GM10266 (cell line): ENCODE measurements around the gene MDM4.

Experiments
- DNase-seq: peaks from one replicate; pipeline ENCODE4 v3.0.0; 2012; ENCODE audit errors: extremely low spot score
- TF ChIP-seq, protein P1 (sequence below): IDR thresholded peaks from 2 replicates; pipeline ENCODE4 v1.5.1; 2012; ENCODE audit warnings: mild to moderate bottlenecking, low read depth; ENCODE audit not compliant: control insufficient read depth, insufficient read depth; ENCODE audit errors: missing control alignments

Gene MDM4

DNA sequence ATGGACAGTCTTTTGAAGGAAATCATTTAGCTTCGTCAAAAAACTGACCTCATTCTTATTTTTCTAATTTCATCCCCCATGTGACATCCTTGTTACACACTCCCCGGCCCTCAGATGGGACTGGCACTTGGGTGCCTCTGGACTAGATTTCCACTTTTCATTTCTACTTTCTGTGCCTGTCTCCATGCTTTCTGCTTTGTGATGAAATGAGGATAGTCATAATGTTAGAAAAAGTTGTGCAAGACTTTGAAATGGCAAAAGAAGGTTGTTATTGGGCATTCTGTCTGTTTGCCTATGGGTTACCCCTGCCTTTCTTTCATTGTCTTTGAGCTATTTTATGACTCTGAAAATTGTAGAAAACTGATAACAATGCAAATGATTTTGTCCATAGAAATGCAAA is 54.9 kb downstream of the MDM4 start:
- no peak for DNase-seq
- TF ChIP-seq, protein P1, sequence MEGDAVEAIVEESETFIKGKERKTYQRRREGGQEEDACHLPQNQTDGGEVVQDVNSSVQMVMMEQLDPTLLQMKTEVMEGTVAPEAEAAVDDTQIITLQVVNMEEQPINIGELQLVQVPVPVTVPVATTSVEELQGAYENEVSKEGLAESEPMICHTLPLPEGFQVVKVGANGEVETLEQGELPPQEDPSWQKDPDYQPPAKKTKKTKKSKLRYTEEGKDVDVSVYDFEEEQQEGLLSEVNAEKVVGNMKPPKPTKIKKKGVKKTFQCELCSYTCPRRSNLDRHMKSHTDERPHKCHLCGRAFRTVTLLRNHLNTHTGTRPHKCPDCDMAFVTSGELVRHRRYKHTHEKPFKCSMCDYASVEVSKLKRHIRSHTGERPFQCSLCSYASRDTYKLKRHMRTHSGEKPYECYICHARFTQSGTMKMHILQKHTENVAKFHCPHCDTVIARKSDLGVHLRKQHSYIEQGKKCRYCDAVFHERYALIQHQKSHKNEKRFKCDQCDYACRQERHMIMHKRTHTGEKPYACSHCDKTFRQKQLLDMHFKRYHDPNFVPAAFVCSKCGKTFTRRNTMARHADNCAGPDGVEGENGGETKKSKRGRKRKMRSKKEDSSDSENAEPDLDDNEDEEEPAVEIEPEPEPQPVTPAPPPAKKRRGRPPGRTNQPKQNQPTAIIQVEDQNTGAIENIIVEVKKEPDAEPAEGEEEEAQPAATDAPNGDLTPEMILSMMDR, result no peak

DNA sequence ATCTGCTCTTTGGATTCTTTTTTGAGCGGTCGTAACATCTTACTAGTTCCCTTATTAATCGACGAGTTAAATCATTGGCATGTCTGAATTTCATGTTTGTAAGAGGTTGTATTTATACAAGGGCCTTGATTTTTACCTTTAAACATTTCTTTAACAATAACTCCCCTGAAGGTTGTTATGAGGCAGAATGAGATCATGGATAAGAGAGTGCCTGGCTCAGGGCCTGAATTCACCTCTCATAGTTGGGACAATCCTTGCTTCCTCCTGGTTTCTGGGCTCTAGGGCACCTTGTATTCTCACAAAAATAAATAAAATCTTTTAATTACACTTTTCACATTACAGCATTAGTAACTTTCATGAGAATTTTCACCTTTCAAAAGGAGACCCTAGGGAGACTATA is 55.4 kb downstream of the MDM4 start:
- DNase-seq, result no peak
- TF ChIP-seq, protein P1, result no peak

DNA sequence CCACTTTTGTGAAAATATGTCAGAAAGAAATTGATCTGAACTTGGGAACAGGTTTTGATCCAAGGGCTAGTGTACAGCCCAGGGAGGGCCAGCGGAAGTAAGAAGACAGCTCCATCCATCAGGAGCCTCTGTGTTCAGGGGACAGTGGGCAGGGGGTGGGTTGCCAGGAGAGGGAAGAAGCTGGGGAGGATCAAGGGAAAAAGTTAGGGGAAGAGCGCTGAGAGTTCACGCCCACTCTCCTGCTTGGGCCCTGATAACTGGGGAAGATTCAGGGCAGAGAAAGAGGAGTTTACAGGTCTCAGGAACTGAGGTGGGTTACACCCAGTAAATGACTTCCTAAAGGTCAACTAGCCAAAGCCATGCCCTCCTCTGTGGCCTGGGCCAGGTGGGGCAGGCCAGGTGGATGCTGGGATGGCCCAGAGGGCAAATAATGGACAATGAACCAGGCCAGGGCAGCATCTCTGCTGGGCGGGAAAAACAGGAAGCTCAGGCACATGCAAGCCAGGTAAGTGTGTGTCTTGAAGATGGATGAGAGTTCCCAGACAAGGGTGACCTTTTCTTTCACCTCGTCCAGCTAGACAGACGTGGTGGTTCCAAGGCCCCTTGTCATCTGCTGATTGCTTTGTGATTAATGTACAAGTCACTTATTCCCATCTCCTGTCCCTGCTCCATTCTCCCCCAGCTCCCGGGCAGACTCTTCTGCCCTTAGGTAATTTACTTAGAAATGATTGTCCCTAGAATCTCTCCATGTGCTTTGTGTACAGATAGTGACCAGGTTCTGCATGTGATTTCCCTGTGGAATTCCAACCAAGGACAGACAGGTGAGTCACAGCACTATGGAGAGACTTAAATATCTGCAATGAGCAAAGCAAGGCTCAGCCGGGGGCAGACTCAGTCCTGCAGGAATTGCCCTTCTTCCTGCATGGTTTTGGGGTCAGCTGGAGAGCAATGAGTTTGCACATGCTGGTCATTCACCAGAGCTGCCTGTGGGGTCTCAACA is 57.0 kb downstream of the MDM4 start:
- TF ChIP-seq, protein P1, result no peak
- no peak for DNase-seq

DNA sequence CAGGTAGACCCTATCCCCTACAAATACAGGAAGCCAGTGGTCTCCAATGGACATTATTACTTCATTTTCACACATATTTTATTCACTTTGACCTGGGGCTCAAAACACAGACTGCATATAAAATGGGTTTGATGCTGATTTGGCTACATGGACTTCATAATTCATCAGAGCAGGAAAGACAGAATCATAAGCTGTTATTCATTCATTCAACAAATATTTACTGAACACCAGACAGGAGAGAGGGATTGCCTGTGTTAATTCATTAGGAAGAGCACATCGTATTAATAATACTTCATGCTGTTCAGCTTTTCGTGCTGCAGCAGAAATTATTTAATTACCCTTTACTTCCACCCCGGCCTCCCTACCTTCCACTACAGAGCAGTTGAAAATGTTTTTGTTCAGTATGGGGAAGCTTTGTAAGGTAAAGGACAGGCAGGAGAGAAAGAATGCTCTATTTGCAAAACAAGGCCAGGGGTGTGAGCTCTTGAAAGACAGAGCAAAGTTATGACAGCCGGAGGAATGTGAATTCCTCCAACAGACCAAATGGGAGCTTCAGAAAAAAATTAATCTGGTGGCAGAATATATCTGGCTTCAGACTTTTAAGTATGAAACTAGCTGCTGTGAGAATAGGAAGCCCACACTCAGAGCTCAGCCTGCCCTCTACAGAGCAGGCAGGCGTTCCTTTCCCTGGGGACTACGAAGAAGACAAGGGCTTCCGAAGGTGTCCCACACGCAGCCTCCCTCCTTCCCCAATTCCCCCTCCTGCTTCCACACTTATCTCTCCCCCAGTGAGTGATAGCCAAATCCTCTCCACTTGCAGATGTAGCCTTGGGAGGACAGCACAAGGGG is 58.0 kb downstream of the MDM4 start:
- TF ChIP-seq, protein P1, result no peak
- no peak for DNase-seq

DNA sequence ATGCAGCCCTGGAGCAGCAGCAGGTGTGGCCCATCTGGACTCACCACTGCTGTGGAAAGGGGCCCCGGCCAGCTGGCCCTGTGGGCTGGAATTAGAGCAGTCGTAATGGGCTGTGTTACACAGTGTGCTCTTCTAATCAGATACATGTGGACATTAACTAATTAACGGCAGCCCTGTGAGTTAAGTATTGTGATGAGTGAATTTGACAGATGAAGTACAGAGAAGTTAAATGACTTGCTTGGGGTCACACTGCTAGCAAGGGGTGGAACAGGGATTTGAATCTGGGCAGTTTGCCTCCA is 58.6 kb downstream of the MDM4 start:
- TF ChIP-seq, protein P1, result no peak
- DNase-seq, result no peak

DNA sequence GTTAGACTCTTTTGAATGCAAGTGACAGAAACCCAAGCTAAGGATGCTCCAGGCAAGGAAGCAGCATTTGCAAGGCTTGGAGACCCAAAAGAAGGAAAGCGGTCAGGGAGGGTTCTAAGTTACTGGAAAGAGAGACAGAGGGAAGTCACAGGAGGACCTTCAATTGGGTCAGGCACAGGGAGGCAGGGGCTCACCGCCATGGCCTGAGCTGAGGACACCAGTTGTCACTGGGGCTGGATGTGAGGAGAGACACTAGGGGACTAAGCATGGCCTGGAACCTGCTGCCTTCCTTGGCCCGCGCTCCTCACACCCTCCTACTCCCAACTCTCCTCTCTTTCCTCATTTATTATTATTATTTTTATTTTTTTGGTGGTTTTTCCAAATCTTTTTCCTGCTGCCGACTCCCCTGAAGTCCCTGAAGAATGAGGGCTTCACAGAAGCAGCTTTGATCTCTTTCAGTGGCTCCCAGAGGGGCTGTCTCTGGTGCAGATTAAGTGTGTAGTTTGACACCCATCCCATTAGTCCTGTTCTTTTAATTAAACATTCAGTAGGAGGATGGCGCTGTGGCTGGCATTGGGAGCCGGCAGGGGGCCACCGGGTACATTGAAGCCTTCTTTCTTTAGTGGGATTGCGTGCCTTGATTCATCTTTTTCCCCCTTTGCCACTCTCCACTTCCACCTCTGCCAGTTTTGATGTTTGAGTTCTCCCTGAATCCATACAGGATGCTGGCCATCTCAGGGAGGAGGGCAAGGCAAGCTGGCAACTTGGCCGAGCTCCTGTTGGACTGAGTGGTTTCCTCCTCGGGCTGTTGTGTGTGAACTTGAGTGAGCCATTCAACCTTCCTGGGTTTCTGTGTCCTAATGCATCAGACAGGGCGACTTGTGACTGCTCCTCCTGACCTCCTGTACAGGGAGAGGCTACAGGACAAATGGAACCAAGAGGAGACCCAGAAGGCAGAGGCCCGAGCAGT is 59.3 kb downstream of the MDM4 start:
- TF ChIP-seq, protein P1, result no peak
- DNase-seq, result no peak
